ENCODE data around the gene RAB8B.
A peak's percentile ranks its signal among the peaks of the same experiment; 100 is the strongest.

DNA sequence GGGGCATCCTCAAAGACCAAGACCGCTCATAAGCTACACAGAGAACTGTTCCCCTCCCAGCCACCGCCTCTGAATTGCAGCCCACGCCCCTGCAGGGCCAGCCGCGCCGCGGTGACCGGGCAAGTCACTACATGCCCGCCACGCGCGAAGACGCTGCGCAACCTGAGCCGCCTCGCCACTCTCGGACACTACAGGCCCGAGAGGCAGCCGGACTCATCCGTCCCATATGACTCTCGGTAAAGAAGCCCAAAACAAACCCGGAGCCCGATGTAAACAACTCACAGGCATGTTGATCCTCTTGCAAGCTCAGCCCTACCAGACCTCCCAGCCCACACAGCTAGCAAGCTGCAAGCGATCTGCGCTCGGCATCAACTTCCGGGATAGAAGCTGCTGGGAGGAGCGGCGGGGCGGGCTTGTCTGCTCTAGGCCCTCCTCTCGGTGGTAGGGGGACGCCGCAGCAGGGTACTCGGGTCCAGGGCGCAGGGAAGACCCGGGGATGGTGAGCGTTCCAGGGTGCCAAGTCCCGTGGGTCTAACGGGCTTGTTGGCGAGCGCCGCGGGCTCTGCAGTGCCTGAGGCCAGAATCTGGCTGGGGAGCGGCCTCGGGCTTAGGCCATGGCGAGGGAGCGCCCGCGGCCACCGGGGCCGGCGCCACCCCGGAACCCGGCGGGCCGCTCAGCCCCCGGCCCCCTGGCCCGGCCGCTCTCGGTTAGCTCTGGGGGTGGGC lies 32.1 kb upstream of the RAB8B start, which contains the start of gene RPS27L:
- TF ChIP-seq MYC (IDR thresholded peaks at IDR 0.05; ENCODE audit: low read depth, low read length), result peak; percentile 61
- TF ChIP-seq, protein P1, sequence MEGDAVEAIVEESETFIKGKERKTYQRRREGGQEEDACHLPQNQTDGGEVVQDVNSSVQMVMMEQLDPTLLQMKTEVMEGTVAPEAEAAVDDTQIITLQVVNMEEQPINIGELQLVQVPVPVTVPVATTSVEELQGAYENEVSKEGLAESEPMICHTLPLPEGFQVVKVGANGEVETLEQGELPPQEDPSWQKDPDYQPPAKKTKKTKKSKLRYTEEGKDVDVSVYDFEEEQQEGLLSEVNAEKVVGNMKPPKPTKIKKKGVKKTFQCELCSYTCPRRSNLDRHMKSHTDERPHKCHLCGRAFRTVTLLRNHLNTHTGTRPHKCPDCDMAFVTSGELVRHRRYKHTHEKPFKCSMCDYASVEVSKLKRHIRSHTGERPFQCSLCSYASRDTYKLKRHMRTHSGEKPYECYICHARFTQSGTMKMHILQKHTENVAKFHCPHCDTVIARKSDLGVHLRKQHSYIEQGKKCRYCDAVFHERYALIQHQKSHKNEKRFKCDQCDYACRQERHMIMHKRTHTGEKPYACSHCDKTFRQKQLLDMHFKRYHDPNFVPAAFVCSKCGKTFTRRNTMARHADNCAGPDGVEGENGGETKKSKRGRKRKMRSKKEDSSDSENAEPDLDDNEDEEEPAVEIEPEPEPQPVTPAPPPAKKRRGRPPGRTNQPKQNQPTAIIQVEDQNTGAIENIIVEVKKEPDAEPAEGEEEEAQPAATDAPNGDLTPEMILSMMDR (IDR thresholded peaks at IDR 0.05; ENCODE audit: low read depth, low read length), result no peak

Measured in NB4 (cell line).